GM12874 (cell line): Measurements from ENCODE around the gene APOC1.

Source experiments
- TF ChIP-seq, protein P1 (sequence below): IDR thresholded peaks from 2 replicates; pipeline ENCODE4 v1.5.1; 2011; ENCODE audit warnings: low read depth, mild to moderate bottlenecking, control low read depth, low read length, moderate library complexity; ENCODE audit not compliant: insufficient read depth

The APOC1 gene

DNA sequence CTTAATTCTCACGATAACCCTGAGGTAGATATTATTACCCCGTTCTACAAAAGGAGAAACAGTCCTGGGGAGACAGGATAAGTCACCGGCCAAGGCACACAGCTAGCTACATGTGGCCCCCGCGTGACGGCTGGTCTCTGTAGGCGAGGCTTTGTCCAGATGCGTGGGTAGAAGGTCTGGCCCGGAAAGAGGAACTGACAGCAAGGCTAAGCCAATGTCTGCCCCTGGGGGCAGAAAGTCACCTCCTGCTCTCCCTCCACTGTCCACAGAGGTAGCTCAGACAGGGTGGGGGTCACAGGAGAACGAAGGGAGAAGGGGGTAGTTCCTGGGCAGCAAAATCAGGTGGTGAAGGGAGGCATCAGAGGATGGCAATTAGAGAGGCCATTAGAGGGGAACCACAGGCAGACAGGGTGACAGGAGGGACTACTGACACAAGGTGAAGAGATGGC is 29.4 kb downstream of the APOC1 start:
- TF ChIP-seq, protein P1, sequence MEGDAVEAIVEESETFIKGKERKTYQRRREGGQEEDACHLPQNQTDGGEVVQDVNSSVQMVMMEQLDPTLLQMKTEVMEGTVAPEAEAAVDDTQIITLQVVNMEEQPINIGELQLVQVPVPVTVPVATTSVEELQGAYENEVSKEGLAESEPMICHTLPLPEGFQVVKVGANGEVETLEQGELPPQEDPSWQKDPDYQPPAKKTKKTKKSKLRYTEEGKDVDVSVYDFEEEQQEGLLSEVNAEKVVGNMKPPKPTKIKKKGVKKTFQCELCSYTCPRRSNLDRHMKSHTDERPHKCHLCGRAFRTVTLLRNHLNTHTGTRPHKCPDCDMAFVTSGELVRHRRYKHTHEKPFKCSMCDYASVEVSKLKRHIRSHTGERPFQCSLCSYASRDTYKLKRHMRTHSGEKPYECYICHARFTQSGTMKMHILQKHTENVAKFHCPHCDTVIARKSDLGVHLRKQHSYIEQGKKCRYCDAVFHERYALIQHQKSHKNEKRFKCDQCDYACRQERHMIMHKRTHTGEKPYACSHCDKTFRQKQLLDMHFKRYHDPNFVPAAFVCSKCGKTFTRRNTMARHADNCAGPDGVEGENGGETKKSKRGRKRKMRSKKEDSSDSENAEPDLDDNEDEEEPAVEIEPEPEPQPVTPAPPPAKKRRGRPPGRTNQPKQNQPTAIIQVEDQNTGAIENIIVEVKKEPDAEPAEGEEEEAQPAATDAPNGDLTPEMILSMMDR = 0 out of 2 replicates have a peak, but pooled peaks have one; percentile 10

DNA sequence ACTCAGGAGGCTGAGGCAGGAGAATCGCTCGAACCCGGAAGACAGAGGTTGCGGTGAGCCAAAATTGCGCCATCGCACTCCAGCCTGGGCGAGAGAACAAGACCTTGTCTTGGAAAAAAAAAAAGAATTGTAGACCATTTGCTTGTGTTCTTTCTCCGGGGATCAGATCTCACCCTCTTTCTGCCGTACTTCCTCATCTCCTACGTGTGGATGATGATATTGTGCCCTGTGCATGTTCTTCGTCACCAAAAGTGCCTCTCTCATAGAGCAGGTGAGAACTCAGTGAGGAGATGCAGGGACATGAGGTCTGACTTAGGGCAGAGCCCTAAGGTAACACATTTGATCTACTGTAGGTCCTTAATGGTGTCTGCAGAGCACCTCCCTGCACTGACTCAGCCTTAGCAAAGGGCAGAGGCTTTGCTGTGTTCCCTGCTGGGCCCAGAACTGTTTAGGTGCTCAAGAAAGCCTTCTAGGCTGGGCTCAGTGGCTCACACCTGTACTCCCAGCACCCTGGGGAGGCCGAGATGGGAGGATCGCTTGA is 32.7 kb downstream of the APOC1 start:
- TF ChIP-seq, protein P1 = no peak

DNA sequence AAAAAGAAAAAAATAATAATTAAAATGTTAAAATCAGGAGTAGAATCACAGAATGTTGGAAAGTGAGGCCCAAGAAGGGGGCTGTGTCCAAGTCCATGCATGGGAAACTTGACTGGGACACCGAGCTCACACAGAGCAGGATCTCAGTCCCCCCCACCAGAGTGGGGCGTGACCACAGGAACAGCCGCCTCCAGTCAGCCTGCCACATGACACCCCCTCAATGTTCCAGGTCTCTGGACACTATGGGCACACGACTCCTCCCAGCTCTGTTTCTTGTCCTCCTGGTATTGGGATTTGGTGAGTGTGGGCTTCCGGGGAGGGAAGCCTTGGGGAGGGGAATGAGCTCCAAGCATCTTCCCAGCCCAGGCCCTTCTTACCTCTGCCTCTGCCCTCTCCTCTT is 33.8 kb downstream of the APOC1 start:
- TF ChIP-seq, protein P1 = no peak

DNA sequence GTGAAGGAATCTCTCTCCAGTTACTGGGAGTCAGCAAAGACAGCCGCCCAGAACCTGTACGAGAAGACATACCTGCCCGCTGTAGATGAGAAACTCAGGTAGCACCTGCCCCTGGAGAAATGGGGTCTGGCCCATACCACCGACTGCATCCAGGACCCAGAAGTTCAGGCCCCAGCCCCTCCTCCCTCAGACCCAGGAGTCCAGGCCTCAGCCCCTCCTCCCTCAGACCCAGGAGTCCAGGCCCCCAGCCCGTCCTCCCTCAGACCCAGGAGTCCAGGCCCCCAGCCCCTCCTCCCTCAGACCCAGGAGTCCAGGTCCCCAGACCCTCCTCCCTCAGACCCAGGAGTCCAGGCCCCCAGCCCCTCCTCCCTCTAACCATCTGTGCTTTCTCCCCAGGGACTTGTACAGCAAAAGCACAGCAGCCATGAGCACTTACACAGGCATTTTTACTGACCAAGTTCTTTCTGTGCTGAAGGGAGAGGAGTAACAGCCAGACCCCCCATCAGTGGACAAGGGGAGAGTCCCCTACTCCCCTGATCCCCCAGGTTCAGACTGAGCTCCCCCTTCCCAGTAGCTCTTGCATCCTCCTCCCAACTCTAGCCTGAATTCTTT is 34.5 kb downstream of the APOC1 start:
- TF ChIP-seq, protein P1 = no peak

DNA sequence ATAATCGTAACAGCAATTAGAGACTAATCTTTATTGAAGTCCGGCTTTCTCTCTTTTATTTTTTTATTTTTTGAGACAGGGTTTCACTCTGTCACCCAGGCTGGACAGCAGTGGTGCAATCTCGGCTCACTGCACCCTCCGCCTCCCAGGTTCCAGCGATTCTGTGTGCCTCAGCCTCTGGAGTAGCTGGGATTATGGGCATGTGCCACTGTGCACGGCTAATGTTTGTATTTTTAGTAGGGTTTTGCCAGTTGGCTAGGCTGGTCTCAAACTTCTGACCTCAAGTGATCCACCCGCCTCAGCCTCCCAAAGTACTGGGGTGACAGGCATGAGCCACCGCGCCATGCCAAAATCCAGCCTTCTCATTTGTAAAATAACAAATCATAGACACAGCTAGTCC is 35.1 kb downstream of the APOC1 start:
- TF ChIP-seq, protein P1 = no peak

DNA sequence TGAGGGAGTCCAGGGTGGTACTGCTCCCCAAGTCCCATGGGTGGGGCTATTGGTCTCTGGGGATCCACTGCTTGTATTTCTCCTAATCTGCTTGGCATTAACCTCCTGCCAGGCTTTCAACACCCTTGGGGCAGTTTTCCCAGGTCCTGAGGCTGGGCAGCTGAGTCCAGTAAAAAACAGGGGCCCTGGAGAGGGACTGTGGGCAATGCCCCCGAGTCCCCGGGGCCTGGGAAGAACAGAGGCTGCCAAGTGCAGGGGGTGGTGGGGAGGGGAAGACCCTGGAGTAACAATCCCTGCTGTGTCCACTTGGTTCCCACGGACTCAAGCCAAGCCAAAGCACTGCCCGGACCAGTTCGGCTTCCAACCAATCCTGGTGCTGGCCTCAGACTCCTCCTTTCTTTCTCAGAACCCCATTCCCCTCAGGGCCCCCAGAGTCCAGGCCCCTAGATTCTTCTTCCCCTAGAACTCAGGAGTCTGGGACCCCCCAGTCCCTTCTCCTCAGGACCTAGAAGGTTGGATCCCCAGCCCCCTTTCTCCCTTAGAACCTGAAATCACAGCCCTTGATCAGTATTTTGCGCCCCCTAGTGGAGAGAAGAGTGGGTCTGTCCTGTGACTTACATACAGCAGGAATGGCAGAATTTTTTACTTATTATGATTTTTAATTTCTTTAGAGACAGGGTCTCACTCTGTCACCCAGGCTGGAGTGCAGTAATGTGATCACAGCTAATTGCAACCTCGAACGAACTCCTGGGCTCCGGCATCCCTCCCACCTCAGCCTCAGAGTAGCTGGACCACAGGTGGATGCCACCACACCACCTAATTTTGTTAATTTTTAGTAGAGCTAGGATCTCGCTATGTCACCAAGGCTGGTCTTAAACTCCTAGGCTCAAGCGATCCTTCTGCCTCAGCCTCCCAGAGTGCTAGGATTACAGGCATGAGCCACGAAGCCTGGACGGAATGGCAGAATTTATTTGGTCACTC is 37.1 kb downstream of the APOC1 start:
- TF ChIP-seq, protein P1 = peak; percentile 75

DNA sequence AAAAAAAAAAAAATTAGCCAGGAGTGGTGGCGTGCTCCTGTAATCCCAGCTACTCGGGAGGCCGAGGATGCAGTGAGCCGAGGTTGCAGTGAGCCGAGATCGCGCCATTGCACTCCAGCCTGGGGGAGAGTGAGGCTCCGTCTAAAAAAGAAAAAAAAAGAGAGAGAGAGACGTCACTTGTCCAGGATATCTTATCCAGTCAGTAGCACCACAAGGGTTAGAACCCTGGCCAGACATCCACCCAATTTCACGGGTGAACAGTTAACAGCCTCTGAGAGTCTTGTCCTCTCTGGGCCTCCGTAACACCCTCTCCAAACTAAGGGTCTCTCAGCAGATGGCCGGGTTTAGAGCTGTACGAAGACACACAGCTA is 39.9 kb downstream of the APOC1 start:
- TF ChIP-seq, protein P1 = no peak
